ENCODE data around the gene FAM20B.

FAM20B gene

GRCh38 chr1:179092896-179093461, 67.3 kb downstream of the FAM20B start:
- DNase-seq (ENCODE audit: low spot score): no peak

DNA sequence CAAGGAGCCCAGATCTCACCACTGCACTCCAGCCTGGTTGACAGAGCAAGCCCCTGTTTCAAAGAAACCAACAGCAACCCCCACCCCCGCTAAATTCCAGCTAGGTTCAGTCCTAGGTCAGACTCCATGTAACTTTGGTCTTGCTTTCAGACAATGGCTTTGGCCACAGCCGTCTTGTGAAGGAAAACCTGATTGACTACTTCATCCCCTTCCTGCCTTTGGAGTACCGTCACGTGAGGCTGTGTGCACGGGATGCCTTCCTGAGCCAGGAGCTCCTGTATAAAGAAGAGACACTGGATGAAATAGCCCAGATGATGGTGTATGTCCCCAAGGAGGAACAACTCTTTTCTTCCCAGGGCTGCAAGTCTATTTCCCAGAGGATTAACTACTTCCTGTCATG, 69.1 kb downstream of the FAM20B start:
- no peak for DNase-seq (ENCODE audit: low spot score)

GRCh38 chr1:179095377-179095776, 69.7 kb downstream of the FAM20B start:
- DNase-seq (ENCODE audit: low spot score): no peak

DNA sequence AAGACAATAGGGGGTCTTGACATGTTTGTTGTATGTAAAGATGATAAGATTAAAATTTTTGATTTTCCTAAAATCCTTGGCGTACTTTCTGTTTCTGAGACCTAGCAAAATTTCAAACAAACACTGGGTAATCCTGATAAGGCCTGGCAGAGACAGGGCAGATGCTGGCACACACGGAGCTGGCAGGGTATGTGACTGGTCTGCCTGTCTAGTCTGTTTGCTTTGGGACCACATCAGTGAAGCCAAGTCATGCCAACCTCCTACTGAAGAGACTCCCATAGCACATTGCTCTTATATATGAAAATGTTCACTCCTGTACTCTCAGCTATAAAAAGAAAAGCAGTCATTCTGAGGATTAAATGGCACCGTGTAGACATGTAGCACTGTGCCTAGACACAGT, 70.2 kb downstream of the FAM20B start:
- DNase-seq (ENCODE audit: low spot score): no peak

DNA sequence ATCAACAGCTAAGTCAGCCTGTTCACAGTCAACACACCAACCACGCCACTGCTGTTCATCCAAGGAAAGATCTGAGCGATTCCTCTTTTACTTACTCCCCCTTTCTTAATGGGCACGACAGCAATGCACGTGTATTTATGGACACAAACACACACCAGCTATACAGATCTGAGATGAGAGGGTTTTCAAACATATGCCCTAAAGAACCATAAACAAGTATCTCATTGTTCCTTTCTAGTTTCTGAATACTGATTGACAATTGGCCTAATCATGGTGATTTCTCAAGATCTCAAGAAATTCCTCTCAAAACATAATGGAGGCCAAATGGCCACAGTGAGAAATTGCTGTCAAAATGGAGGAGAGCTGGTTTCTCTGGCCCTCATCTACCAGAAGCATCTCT, 74.2 kb downstream of the FAM20B start:
- DNase-seq (ENCODE audit: low spot score): no peak

- DNase-seq (ENCODE audit: low spot score): no peak
Observed at GRCh38 chr1:179101566-179101965, 75.9 kb downstream of the FAM20B start.

DNA sequence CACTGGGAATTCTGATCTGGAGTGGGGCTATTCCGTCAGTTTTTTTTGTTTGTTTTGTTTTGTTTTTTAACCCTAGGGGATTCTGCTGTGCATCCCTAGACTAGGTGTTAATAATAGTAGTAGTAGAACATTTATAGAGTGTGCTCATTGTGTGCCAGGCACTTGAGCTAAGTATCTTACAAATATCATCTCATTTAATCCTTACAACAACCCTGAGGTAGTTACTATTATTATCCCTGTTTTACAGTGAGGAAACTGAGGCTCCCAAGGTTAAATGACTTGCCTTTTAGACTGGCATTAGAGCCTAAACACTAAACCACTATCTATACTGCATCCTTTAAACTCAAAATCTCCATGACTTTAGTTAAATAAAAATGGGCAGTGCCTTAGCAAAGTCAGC, 78.3 kb downstream of the FAM20B start:
- no peak for DNase-seq (ENCODE audit: low spot score)

- DNase-seq (ENCODE audit: low spot score): no peak
Observed at GRCh38 chr1:179104611-179105250, 79.0 kb downstream of the FAM20B start.

- no peak for DNase-seq (ENCODE audit: low spot score)
Observed at GRCh38 chr1:179105393-179105792, 79.7 kb downstream of the FAM20B start.

DNA sequence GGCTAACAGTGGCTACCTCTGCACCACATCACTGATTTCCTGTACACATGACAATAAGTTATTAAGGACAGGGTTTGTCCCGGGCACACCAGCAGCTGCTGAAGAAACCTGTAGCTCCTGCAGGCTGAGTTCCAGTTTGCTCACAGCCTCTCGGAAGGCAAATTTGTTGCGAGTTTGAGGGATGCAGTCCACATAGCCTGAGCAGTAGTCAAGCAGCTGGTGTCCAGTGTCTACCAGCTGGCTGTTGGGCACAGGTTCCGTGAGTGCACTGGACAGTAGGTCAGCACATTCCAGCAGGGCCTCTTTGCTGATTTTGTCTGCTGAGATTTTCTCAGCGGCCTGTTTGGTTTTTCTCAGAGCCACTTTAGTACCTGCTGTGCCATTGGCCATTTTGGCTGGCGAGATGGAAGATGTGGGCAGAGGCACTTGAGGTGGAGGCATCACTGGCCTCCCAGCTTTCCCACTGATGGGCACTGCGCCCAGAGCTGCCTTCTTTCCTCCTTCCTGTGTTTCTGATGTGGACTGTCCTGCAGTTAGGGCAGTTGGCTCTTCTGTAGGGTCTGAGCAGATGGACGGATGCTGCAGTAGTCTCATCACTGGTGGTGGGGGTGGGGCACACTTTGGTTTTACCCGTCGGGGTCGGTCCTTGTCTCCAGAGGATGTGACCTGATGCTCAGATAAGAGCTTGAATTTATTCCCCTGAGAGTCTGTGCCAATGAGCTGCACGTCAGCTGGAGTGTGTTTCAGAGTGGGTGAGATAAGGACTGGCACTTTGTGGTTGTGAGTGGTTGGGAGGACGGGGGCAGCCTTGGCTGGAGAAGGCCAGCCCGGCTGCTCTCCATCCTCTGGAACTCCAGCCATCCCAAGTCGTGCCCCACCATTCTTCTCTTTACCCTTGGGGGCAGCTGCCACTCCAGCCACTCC, 82.3 kb downstream of the FAM20B start:
- DNase-seq (ENCODE audit: low spot score): no peak

GRCh38 chr1:179108644-179109043, 83.0 kb downstream of the FAM20B start:
- no peak for DNase-seq (ENCODE audit: low spot score)

DNA sequence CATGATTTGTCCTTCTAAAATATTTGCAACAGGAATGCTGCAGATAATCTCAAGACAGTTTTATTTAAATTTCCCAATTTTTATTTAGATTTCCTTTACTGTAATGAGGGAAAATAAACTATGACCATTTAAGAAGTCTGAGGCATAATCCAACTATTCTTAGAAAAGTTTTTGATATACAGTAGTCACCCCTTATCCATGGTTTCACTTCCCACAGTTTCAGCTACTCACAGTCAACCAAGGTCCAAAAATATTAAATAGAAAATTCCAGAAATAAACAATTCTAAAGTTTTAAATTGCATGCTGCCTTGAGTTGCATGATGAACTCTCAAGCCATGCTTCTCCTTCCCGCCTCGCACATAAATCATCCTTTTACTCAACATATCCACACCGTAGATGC, 89.5 kb downstream of the FAM20B start:
- DNase-seq (ENCODE audit: low spot score): no peak

DNA sequence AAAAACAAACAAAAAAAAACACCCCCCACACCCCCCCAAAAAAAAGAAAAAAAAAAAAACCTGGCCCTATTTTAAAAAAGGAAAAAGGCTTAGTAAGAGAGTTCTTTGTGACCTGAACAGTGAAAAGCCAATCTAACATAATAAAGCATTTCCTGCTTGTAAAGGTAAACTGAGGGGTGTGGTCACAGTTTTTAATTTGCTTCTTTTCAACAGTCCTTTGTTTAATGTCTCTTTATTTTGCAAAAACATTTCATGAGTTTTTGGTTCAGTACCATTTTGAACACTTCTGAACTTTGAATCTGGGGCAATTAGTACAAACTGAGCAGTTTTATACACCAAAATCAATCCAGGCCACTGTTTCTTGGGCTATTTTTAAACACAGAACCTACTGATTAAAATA, 93.8 kb downstream of the FAM20B start:
- DNase-seq (ENCODE audit: low spot score): no peak

DNA sequence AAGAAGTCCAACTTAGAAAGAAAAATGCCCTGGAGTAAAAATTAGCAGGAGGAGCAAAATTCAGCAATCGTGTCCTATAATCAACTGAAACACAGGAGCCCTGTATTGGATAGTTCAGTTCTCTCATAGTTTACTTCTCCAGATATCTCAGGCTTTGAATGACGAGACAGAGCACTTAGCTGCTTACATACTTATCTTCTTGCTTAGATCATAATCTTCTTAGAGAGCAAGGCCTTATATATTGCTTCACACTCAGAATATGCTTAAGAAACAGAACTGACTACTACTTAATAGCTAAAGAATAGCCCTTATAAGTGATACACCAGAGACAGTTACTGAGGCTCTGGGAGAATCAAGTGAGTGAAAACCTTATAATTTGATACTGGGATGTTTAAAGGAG, 95.0 kb downstream of the FAM20B start:
- DNase-seq (ENCODE audit: low spot score): no peak

- DNase-seq (ENCODE audit: low spot score): no peak
Observed at GRCh38 chr1:179121159-179121938, 95.7 kb downstream of the FAM20B start.

GRCh38 chr1:179124873-179125272, 99.2 kb downstream of the FAM20B start:
- DNase-seq (ENCODE audit: low spot score): no peak
